Hepatocyte (in vitro differentiated cells): ENCODE measurements around the gene GRID1.
"Not testable (repeated sequence)": the region's sequence is repeated elsewhere in the genome, so short reads cannot be mapped to it uniquely, and the experiment has no call there.

Experiments used
- EZH2 ChIP-seq: fragments of 200-600 bp; sonication (generic); IDR thresholded peaks from 2 replicates; pipeline ENCODE4 v1.6.1; 2016; ENCODE audit warnings: antibody characterized with exemption, mild to moderate bottlenecking, borderline replicate concordance
- EZH2phosphoT487 ChIP-seq: fragments of 200-600 bp; sonication (generic); IDR thresholded peaks from one replicate; pipeline ENCODE4 v1.6.1; 2018; ENCODE audit warnings: antibody characterized with exemption, mild to moderate bottlenecking, low read depth, moderate library complexity; ENCODE audit not compliant: unreplicated experiment, severe bottlenecking
- TF ChIP-seq, protein P1 (sequence below): fragments of 200-600 bp; sonication (generic); IDR thresholded peaks from 2 replicates; pipeline ENCODE4 v1.5.1; 2016; ENCODE audit warnings: antibody characterized with exemption, mild to moderate bottlenecking; ENCODE audit not compliant: poor library complexity

DNA sequence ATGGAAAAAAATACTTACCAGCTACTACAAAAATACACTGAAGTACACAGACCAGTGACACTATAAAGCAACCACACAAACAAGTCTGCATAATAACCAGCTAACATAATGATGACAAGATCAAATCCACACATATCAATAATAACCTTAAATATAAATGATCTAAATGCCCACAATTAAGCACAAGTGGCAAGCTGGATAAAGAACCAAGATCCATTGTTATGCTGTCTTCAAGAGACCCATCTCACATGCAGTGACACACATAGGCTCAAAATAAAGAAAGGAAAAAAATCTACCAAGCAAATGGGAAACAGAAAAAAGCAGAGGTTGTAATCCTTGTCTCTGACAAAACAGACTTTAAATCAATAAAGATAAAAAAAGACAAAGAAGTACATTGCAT, 527.9 kb downstream of the GRID1 start:
- not testable (repeated sequence) for TF ChIP-seq EZH2, EZH2phosphoT487
- TF ChIP-seq, protein P1, sequence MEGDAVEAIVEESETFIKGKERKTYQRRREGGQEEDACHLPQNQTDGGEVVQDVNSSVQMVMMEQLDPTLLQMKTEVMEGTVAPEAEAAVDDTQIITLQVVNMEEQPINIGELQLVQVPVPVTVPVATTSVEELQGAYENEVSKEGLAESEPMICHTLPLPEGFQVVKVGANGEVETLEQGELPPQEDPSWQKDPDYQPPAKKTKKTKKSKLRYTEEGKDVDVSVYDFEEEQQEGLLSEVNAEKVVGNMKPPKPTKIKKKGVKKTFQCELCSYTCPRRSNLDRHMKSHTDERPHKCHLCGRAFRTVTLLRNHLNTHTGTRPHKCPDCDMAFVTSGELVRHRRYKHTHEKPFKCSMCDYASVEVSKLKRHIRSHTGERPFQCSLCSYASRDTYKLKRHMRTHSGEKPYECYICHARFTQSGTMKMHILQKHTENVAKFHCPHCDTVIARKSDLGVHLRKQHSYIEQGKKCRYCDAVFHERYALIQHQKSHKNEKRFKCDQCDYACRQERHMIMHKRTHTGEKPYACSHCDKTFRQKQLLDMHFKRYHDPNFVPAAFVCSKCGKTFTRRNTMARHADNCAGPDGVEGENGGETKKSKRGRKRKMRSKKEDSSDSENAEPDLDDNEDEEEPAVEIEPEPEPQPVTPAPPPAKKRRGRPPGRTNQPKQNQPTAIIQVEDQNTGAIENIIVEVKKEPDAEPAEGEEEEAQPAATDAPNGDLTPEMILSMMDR, result not testable (repeated sequence)
